HS-27A (cell line): ENCODE results near the gene GTPBP1.

ENCODE experiments used
- DNase-seq: peaks from one replicate; pipeline ENCODE4 v3.0.0-alpha.2; 2012; ENCODE audit warnings: low read depth, missing footprints

GTPBP1 gene

DNA sequence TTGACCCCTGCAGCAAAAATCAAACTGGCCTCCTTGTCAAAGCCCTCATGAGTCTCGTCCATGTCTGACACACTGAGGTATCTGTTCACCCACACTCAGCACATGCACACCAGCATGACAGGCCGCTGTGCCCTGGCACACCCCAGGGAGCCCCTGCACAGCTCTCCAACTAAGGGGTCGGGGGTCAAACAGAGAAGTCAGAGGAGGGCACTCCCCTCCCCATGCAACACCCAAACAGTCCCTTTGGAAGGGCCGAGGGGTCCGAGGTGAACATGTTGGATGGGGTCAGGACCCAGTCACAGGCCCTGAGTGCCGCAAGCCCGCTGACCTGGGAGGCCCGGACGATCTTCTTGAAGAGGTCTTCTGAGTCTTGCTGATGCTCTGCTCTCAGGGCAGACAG is 35.4 kb downstream of the GTPBP1 start:
- DNase-seq = no peak

DNA sequence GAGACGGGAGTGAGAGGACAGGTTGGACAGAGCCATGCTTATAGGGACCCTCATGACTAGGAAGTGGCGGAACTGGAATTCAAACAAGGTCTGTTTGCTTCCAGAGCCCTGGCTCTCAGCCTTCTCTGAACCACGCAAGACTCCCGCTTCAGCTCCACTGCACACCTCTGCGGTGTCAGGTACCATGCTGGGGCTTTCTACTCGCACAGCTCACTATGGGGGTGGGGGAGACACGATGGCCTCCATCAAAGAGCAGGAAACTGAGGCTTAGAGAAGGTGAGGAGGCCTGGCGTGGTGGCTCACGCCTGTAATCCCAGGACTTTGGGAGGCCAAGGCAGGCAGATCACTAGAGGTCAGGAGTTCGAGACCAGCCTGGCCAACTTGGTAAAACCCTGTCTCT is 35.8 kb downstream of the GTPBP1 start:
- DNase-seq = no peak

- no peak for DNase-seq
Measured at GRCh38 chr22:38742176-38742942, 36.6 kb downstream of the GTPBP1 start.

- no peak for DNase-seq
Measured at GRCh38 chr22:38744981-38745380, 39.2 kb downstream of the GTPBP1 start.

- no peak for DNase-seq
Measured at GRCh38 chr22:38745676-38746460, 40.1 kb downstream of the GTPBP1 start.

- DNase-seq = no peak
Measured at GRCh38 chr22:38748487-38749136, 42.9 kb downstream of the GTPBP1 start.

GRCh38 chr22:38750104-38750503 is 44.4 kb downstream of the GTPBP1 start:
- no peak for DNase-seq

DNA sequence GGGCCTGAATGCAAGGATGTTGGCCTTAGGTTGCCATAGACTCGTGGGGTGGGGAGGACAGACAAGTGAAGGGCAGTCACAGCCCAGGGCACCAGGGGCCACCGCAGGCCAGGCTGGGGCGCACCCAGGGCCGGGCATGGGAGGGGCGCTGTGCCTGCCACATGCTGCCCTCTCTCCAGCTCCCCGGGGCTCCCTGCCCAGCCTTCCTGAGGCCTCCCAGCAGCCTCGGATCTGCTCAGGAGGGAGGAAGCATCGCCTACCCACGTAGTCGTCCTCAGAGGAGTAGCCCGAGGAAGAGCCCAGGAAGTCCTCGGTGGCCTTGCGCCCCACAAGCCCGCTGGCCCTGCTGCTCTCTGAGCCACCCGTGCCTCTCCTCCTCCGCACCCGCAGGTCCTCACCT is 44.9 kb downstream of the GTPBP1 start:
- no peak for DNase-seq

DNA sequence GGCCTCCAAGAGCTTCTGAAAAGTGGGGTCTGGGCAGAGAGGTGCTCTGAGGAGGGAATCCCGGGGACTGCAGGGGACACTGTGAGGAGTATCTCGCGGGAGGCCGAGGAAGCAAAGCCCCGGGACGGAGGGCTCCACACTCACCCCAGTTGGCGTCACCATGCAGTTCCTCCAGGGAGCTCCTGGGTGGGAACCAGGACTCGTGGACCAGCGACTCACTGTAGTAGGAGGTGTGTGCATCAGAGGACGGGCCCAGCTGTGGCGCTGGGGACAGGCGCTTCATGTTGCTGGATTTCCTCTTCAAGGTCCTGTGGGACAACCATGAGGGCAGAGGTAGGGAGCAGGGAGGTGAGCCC is 45.3 kb downstream of the GTPBP1 start:
- no peak for DNase-seq

DNA sequence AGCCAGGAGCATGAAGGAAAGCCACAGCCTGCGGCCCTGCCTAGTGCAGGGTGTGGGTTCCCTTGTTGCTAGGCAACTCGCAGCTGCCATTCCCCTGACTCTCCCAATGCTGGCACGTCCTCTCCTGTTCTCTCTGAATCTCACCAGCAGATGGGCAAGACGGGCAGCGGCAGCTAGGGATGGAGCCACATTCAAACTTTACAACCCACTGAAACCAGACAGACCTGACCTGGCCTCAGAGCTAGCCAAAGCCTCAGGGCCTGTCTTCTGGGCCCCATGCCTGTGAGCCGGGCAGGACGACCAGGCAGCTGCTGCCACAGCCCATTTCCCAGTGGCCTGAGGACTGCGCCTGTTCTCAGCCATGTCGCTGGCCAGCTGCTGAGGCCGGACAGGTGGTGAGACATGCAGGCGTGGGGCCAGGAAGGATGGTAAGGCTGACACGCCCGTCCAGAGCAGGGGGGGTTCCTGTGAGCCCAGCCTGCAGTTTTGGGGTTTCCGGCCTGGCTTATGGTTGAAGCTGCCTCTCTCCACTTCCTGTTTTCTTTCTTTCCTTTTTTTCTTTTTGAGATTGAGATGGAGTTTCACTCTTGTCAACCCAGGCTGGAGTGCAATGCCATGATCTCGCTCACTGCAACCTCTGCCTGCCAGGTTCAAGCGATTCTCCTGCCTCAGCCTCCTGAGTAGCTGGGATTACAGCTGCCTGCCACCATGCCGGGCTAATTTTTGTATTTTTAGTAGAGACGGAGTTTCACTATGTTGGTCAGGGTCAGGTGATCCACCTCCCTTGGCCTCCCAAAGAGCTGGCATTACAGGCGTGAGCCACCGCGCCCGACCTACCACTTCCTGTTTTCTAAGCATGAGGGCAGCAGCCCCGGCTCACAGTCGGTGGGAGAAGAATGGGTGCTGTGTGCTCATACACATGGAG is 45.9 kb downstream of the GTPBP1 start:
- DNase-seq = no peak

DNA sequence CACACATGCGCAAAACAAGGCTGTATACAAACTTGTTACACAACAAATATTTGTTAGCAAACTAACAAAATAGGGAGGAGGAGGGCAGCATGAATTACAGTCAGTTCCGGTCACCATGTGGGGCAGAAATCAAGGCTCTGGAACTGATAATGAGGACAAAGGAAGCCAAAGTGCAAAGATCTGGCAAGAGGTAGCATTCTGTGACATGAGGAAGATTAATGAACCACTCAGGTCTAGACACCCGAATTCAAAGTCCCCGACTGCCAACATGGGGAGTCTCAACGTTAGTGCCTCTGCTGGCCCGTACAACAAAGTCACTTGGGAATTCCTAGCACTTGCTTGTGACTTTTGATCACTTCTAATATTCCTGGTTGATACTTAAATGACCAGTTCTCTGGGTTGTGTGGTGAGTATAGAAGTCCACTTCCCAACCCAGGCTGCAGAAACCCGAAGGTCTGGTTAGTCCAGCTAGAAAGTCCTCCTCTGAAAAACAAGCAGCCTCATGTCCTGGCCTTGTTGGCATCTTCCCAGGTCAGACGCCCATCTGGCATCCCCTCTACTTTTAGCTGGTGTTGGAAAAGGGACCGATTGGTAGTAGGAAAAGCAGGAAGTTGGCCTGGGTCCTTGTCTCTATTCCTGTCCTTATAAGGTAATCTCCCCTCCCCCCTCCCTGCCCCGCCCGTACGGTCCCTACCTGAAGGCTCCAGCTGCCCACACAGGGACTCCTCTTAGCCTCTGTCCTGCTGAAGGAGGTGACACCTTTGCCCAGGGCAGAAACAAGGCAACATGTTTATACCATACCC is 48.4 kb downstream of the GTPBP1 start:
- no peak for DNase-seq

- DNase-seq = no peak
Measured at GRCh38 chr22:38754751-38755154, 49.0 kb downstream of the GTPBP1 start.

GRCh38 chr22:38755155-38755910 is 49.6 kb downstream of the GTPBP1 start:
- DNase-seq = no peak

- DNase-seq = no peak
Measured at GRCh38 chr22:38755911-38756532, 50.3 kb downstream of the GTPBP1 start, which contains the start of gene SUN2. Gene SUN2 (minus strand): TSS chr22:38755998. CDS start chr22:38752628, 3,370 bp downstream.

GRCh38 chr22:38756711-38757463 is 51.1 kb downstream of the GTPBP1 start:
- DNase-seq = no peak

DNA sequence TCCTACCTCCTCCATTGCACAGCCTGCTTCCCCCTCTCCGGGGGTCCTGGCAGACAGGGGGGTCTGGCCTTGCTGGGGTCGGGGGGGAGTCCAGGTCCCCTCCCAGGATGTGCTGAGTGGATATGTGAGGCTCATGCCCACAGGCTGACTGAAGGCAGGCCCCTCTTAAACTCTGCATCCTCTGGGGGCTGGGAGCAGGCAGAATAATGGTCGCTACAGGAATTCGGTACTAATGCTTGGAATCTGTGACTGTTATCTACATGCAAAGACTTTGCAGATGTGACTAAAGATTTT is 51.7 kb downstream of the GTPBP1 start:
- DNase-seq = no peak

DNA sequence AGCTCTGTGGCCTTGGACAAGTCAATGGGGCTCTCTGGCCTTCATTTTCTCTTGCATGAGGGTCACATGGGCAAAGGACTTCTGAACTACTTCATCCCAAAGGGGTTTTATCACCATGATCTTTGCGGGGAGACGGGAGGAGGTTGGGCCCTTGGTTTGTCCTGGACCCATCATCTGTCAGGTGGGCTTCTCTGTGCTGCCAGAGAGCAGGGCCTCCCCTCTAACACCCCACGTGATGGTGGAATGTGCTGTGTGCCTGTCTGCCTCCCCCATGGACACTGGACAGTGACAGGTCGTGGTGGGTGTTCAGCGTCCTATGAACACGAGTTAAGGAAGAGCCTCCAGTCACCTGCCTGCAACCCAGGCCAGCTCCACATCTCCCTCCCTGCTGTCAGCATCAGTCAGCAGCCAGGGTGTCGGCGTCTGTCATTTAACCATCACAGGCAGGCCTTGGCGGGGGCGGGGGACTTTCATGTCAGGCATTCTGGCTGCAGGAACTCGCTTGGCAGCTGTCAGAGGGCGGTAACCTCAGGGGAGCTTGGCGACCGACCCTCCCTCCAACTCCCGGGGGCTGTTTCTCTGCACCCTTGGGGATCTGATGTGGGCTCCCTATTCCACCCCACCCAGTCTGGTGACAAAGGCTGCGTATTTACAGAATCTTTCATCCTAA is 52.7 kb downstream of the GTPBP1 start:
- no peak for DNase-seq

DNA sequence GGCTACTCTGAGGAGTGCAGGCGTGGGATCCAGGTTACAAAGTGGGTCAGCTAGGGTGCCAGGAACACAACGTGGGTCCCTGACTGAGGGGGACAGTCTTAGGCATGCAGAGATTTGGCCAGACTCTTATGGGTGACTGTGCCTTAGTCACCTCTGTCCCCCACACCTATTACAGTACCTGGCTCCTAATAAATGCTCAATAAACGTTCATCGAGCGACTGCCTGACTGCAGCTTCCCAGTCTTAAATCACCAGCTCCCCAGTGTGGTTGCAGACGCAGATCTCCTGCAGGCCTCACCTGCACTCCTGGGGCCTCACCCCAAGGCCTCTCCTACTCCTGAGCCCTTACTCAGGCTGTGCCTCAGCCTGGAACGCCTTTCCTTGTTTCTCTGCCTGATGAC is 53.3 kb downstream of the GTPBP1 start:
- no peak for DNase-seq
